Activated CD4-positive, CD25-positive, alpha-beta regulatory T cell treated with anti-CD3 and anti-CD28 coated beads, Interleukin-2, amount 50 U/mL, for 24 hours (primary cell): ENCODE results near the gene GRM5.
"Not testable (repeated sequence)": the region's sequence is repeated elsewhere in the genome, so short reads cannot be mapped to it uniquely, and the experiment has no call there.

Experiments
- ATAC-seq, 2 donors: fragments of 150-1000 bp; cut with Tn5 transposase; one replicate each; pipeline ENCODE4 v1.10.0; 2021; ENCODE audit warnings: mild to moderate bottlenecking in 1 of 2, moderate library complexity in 1 of 2

GRM5 gene

DNA sequence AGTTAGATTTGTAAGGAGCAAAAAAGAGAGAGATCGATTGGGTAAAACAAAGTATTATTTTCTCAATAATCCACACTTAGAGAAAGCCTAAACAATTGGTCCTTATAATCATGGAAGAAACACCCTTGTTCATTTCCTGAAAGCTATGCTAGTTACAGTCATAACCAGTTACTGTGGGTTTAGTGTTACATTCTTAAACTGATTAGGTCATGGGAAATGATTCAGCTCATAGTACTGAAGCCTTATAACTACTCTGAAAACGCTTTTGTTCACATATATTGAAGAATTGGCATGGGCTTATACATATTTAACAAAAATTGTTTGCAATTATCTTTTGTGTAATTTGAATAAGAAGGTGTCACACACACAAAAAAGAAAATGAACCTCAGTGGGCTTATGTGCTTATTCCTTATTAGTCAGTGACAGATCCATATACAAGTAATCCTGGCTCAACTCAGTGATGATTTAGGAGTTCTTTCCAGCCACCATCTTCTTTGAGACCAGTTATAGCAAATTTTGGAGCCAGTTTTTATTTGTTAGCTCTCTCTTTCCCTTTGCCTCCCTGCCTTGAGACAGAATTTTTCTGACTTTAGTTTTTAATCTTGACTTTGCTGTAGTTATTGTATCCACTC lies 529.8 kb downstream of the GRM5 start:
- ATAC-seq, result peak; percentile 92 to 95

DNA sequence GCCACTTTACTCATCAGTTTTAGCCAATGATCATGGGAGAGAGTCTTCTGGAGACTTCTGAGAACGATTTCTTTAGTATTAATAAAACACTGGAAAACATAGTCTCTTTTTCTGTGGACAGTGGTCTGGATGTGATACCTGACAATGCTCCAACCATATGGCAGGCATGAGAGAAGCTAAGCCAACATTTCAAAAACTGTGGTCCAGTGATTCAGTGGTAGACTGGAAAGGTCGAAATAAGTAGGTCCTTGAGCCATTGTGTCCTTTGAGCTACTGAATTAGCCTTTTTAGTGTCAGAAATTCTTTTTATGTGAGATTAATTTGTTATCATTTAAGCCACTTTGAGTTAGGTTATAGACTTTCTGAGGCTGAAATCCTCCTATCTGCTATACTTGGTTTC lies 530.5 kb downstream of the GRM5 start:
- ATAC-seq, result no peak

DNA sequence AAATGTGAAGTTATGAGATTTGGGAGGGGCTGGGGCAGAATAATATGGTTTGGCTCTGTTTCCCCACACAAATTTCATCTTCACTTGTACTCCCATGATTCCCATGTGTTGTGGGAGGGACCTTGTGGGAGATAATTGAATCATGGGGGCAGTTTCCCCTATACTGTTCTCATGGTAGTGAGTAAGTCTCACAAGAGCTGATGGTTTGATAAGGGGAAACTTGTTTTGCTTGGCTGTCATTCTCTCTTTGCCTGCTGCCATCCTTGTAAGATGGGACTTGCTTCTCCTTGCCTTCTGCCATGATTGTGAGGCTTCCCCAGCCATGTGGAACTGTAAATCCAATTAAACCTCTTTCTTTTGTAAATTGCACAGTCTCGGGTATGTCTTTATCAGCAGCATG lies 531.1 kb downstream of the GRM5 start:
- not testable (repeated sequence) for ATAC-seq

DNA sequence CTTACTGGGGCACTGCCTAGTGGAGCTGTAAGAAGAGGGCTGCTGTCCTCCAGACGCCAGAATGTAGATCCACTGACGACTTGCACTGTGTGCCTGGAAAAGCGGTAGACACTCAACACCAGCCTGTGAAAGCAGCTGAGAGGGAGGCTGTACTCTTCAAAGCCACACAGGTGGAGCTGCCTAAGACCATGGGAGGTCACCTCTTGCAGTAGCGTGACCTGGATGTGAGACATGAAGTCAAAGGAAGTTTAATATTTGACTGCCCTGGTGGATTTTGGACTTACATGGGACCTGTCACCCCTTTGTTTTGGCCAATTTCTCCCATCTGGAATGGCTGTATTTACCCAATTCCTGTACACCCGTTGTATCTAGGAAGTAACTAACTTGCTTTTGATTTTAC lies 531.6 kb downstream of the GRM5 start:
- no peak for ATAC-seq

DNA sequence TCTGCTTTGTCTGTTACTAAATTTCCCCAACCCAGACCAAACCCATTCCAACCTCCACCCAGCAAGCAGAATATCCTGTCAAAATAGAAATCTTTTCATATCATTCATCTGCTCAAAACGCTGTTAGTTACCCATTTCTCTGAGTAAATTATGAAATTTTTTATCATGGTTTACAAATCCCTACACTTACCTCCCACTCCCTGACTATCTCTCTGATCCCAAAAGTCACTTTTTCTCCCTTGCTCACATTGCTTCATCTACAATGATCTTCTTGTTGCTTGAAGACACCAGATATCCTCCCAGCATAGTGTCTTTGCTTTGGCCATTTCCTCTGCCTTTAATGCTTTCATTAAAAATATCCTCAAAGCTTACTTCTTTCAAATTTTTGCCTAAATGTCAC lies 532.8 kb downstream of the GRM5 start:
- no peak for ATAC-seq

DNA sequence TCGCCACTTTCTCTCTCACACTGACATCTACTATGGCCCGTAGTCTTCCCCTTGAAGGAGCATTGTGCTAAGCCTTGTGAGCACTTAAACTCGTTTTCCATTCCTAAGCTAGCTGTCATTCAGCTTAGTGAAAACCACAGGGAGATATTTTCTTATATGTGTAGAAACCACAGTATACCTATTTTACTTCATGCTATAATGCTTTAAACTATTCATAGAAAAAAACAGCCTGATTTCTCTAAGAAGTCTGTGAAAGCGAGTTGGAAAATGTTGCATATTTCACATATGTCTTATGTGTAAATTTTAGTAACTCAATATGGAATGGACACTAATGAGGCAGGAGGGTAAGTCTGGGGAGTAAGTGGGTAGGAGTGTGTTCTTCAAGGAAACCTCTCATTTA lies 534.0 kb downstream of the GRM5 start:
- no peak for ATAC-seq

DNA sequence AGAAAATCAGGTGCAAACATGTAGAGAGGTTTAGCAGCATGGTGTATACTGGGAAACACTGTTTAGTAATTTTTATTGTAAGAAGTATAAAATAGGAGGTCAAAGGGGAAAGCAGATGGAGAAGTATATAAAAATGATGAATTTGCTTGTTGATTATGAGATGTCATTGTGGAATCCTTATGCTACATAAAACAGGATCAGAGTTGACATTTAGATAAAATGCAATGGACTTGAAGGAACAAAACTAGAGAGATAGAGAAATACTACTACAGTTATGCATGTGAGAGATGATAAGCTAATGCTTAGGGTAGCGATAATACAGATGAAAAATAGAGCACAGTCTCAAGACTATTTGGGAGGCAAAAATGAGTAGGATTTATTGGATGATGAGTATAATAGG lies 536.4 kb downstream of the GRM5 start:
- ATAC-seq, result no peak

DNA sequence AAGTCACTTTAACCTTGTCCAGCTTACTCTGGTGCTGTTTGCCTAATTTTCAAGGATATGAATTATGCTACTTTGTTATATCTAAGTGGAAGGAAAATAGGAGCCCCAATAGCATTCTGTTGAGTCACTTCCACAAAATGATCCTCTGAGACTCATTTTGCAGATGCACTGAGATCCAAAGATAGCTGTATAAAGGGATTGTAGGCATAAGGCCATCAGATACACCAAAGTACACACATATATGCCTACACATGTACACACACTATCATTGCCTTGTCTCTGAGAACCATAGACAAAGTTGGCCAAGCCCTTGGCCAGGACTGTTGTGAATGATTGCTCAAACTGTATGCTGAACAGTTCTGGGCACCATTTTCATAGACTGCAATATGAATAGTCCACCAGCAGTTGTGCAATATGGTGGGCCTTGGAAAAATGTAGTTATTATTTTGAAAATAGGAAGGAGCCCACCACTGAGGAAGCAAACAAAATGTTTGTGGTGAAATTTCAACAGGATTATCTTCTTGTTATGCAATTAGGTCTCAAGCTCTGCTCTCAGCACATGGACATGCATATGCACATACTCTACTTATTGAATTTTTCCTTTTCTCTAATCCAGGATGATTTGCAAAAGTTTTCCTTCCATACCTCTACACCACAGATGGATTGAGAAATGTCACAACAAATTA lies 542.3 kb downstream of the GRM5 start:
- no peak for ATAC-seq

DNA sequence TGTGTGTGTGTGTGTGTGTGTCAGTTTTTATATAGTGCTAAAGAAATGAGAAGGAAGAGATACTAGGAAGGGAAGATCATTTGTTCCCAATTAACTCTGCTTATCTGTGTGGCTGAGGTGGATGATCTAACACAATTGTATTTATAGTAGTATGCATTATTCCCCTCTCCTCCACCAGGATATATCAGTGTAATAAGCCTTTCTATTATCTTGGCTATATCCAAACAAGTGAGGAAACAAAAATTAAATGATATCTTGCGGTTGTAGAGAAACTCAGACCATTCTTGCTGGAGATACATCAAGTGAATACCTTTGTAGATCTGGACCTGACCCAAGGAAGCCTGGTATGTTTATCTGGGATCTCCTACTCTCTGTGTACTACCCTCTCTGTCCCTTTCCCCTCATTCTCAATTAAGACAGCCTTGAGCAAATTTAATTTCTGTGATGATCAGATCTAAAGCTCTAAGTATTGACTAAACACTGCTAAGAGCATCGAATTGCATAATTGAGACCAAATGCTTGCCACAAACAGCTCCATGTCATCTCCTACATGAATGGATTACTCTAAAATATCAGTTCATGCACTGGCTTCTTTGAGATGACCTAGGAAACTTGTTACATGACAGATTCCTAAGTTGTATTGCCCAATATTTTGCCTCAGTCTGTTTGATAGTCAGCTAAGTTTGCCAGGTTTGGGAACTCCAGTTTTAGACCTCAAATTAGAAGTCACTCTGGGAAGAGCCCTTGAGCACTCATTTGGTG lies 543.0 kb downstream of the GRM5 start:
- ATAC-seq, result no peak

DNA sequence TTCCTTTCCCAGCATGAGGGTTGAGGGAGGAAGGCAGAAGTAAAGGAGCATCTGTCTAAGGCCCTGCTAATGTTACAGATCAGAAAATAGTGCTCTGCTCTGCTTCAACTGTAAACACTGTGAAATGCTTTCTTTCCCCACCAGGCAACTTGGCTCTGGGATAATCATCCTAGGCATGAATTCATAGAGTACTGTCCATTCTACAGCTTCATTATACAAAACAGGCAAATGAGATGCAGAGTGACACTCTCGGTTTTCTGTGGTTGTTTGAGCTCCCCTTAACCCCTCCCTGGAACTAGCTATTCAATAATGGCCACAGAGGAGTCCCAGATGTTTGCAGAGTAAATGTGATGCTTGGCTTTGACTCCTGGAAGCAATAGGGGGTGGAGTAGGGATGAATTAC lies 544.0 kb downstream of the GRM5 start:
- no peak for ATAC-seq

DNA sequence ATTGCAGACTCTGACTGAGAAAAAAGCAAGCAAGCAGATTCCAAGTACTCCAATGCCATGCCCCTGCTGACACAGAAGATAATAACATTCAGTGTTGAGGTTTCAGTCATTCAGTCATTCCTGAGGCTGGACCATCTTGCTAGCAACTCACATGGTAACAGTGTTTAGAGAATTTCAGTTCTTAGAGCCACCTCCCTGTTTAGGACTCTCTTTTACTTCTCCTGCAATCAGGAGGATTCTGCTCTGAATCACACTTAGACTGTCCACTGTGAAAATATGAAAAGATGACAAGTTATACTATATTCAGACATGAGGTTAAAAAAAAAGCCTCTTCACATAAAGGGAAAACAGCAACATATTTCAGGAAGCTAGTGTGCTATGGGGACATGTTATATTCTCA lies 544.4 kb downstream of the GRM5 start:
- no peak for ATAC-seq

DNA sequence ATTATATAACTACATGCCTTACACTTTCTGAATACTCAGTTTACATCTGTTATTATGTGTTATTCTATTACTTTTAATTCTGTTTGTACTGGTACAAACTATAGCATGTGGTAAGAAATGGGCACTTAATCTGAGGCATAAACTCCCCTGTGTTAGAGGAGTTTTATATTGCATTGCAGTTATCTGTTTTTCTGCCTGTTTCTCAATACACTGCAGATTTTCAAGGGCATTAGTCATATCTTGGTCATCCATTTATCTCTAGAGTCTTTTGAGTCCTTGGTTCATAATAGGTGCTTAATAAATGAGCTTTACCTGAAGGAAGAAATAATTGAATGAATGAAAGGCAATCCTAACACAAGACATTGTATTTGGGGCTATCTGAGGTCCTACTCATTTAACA lies 545.4 kb downstream of the GRM5 start:
- no peak for ATAC-seq

DNA sequence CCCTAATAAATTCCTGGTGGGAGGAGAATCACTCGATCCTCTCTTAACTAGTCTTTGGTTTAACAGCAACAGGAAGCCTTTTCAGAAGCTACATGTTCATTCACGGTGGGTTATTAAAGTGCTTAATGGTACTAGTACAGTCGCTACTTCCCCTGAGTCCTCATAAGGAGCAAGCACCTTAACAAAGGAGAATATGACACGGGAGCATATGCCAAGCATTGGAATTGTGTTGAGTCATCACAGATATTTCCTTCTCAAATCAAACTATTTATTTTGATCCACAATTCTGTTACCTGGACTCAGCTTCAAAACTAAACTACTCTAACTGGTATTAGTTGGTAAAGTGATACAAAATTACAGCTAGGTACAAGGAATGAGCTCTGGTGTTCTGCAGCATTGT lies 550.8 kb downstream of the GRM5 start:
- no peak for ATAC-seq

DNA sequence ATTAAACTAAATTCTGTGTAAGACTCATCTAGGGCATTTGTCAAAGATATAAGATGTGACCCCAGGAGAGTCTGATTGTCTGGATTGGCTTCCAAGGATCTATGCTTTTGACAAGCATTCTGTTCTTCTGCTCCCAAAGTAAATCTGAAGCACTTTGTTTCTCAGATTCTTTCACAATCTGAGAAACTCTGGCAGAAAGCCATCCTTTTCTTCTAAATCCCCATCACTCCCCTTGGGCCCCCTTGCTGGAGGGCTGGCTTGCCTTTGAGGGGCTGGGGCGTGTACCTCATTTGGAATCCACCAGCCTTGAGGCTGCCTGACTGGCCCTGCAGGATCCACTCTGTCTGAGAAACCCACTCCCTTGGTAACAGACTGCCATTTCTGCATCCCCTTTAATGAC lies 554.8 kb downstream of the GRM5 start:
- ATAC-seq, result no peak

DNA sequence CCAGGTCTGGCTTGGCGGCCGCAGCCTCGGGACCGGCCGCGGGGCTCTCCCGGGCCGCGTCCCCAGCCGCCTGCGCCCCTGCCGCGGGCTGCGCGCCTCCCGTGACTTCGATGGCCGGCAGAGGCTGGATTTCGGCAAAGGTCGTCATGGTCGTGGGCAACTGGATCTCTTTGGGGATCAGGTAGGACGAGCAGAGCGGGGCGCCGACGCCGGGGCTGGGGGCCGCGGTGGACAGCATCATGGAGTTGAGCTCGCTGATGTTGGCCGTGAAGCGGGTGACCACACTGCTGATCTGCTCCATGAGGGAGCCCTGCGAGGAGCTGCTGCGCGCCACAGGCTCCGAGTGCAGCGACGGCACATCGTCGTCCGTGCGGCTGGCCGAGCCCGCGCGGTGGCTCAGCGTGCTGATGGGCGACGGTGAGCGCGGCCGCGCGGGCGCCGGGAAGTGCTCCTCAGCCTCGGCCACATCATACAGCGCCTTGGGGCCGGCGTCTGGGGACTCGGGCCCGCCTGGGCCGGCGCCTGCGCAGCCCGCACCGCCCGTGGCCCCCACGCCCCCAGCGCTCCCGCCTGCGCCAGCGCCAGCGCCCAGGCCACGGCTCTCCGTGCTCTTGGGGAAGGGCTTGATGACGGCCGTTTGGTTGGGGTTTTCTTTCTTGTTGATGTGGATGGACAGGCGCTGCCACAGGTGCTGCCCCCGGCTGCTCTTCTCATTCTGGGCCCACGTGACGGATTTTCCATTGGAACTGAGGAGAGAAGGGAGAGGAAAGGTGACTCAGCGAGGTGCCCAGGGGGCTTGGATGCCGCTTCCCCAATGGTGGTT lies 556.8 kb downstream of the GRM5 start:
- peak; percentile 54 to 58 for ATAC-seq

DNA sequence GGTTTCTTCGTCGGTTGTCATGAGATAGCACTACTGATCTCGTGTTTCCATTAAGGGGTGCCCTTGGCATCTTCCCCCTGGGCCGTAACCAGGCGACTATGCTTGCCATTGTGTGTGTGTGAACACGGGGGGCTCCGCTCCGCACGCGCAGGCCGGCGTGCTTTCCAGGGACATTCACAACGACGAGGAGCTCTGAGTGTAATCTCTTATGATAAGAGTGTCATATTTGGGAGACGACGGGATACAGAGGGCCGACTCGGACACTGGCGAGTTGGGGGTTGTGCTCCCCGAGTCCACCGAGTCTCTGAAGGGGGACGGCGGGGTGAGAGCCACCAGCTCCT lies 557.4 kb downstream of the GRM5 start:
- no peak for ATAC-seq

DNA sequence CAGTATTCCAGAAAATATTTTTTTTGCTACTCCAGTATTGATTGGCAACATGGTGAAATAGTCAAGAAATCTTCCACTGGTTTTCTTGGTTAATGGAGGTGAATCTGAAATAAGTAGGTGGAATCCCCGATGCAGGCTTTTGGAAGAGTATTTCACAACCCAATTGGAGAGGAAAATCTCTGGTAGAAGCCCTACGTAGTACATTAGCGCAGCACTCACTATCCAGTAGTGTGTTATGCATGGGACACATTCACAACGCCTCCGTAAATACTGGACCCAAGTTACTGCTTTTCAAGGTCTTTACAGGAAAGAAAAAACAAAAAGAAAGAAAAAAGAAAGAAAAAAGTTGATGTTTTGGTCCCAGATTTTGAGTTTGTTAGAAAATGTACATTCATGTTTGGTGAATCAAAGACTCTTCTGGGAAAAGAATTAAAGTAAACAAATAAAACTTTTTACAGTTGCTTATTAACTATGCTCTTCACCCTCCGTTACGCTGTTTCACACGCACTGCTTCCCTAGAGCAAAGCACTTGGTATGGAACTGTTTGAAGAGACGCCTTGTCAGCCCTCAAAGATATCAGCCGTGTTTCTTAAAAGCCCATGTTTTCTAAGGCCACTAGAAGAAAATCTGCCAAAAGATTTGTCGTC lies 557.9 kb downstream of the GRM5 start:
- ATAC-seq, result no peak

DNA sequence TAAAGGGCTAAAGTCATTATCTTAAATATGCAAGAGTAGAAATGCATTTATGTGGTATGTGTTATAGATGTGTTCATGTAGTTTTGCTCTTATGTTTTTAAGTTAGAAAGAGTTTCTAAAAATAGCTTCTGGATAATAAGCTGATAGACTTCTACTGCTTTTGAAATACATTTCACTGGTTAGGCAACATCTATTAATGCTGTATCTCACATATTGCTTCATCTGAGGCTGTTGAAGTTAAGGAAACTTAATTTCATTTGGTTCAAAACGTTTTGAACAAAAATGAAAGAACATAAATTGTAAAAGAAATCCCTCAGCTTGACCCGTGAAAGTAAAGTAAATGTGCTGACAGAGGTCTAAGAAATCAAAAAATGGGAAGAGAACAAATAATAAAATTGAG lies 564.2 kb downstream of the GRM5 start:
- ATAC-seq, result no peak

DNA sequence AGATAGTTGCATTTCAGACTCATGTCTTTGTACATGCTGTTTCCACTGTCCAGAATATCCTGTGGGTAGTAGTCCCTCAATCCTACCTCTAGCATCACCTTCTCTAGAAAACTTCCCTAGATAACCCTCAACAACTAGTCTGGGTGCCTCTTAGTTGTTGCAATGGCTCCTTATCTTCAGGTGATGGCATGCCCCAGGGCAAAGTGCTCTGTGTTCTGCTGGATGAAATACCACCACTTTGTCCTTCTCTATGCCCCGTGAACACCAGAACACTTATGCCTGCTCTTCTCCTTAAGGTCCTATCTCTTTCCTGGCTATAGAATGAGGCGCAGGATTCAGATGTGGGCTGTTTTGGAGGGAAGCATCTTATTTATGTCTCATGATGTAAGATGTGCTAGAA lies 569.9 kb downstream of the GRM5 start:
- no peak for ATAC-seq

DNA sequence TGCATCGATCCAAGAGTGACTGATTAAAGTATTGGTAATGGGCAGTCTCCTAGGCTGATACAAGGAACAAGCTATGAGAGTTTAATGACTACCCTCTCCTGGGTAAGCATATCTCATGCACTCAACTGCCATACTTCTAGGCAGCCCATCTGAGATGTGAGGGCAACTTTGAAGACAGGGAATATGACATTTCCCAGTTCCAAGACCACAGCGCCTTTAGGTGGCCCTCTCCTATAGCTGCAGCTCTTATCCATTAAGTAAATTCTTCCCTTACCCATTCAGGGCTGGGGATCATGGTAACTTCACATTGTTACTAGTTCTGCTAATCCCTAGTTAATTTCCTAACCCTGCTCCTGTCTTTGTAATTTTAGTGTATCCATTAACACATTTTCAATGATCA lies 570.9 kb downstream of the GRM5 start:
- ATAC-seq, result no peak

DNA sequence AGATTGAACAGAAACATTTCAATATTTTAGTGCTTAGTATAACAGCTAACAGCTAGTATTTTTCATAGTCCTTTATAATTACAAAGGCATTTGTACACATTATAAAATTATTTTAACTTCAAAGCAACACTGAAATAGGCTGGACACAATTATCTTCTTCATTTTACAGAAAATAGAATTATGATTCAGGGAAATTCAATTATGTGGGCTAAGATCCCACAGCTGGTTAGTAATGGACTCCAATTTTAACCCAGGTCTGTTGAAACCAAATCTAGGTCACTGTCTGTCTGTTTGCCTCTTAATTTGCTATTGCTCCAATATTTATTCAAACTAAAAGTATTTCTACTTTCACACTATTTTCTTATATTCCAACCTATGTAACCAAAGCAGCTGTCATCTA lies 574.1 kb downstream of the GRM5 start:
- no peak for ATAC-seq

DNA sequence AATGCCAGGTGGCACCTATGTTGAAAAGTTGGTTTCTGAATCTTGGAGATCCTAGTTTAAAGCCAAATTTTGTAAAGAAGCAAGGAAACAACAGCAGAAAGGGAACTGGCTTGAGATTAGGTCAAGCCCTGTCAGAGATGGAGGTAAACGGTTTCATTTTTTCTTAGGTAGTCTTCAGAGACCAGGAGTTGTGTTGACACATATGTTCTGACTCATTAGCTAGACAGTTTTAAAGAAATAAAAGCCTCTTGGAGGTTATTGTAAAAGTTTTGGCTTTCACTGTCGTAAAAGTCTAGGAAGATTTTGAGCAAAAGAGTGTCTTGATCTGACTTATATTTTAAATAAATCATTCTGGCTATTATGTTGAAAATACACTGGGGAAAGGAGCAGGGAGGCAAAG lies 576.8 kb downstream of the GRM5 start:
- no peak for ATAC-seq

DNA sequence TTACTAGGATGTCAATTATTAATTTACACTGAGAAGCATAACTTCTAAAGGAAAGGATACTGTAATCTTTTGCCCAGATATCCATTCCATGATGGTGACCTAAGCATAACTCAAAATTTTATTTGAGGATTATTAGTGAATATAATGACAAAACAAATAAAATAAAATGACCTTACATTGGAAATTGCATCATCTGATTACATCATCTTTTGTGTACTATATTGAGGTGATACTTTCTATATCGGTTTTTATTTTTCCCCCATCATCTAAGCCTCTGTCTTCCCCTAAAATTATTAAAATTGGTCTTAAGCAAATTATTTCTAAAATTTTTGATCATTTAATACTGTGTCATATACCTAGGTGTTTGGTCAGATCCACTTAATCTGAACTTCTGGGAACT lies 578.1 kb downstream of the GRM5 start:
- no peak for ATAC-seq
